GF-D8 (cell line): ENCODE results near the gene TTLL5.
"Not testable (repeated sequence)": the region's sequence is repeated elsewhere in the genome, so short reads cannot be mapped to it uniquely, and the experiment has no call there.

Experiments used
- DNase-seq: peaks from one replicate; lab custom pipeline; 2025; lab: John Stamatoyannopoulos, UW

The TTLL5 gene

DNA sequence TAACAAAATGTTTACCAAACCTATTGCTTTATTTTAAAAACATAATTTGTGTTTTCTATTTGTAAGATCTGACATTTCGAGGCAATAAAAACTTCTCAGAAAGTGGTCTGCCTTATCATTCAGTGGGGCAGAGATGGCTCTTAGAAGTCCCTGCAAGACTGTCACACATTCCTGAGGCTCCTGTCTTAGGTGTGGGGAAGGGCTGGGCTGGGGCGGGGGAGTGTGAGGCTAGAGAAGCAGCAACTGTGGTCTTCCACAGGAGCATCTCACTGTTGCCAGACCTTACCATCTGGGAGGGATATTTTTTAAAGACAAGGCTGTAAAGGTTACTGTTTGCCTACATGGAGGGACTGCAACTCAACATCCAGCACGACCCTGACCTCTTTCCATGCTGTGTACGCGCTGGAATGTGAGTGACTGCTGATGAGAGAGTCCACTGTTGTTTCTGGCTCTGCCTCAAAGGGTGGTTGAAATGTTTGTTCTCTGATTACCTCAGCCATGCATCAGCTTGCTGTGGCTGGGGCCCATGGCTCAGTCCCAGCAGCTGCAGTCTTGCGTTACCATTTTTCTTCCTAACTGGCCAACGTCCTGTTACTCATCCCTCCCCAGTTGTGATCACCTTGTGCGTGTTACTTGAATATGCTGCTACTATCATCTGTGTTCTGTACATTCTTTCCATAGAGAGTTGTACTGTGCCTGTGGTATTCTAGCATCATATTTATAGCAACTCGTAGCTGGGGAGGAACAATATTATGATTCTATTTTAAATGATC, 12.8 kb upstream of the TTLL5 start:
- DNase-seq = no peak

DNA sequence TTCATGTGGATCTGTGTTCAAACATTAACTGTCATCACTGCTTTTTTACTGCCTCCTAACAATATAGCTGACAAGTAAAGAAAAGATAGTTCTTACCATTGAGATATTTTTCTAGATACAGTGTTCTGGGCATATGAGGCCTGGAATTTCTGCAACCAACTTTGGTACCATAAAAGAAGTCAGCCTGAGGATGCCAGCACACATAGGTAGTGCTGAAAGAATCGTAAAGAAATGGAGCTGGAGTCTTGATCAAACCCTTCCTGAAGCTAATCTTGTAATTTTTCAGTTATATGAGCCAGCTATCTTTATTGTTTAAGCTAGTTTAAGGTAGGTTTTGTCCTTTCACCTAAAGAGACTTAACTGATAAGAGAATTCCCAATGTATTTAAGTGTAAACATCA, 11.7 kb upstream of the TTLL5 start:
- no peak for DNase-seq

GRCh38 chr14:75649773-75650172, 11.3 kb upstream of the TTLL5 start:
- no peak for DNase-seq

- no peak for DNase-seq
Observed at GRCh38 chr14:75650253-75651058, 10.6 kb upstream of the TTLL5 start.

DNA sequence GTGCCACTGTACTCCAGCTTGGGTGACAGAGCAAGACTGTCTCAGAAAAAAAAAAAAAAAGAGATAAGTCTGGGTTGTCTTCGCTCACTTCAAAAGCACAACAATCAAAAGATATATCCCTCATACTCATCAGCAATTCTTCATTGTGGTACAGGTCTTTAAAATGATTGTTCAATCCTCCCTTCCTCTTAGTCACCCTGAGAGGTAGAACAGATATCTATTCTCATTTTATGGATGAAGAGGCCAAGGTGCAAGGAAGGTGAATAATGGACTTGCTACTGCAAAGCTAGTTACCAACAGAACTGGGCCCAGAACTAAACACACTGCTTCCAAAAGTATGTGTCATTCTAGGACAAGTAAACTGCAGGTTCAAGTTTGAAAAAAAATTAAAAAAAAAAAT, 7.5 kb upstream of the TTLL5 start:
- DNase-seq = no peak

- DNase-seq = peak; percentile 0
Observed at GRCh38 chr14:75654127-75654732, 6.8 kb upstream of the TTLL5 start.

GRCh38 chr14:75655235-75655634, 5.8 kb upstream of the TTLL5 start:
- no peak for DNase-seq

DNA sequence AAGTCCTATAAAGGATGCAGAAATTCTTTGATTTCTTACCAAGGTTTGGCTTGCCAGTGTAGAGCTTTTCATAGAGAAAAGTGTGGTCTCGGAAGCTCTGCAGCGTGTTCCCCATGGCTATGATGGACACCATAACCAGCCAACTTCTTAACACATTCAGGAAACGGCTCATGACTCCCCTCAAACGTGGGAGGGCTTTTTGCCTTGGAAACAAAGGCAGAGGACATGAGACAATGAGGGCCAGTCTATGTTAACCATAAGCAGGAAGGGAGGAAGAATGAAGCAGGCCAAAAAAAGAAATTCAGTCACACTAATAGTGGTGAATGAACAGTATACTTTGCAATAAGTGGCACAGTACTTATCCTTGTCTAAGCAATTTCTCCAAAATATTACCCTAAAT, 3.7 kb upstream of the TTLL5 start:
- DNase-seq = no peak

DNA sequence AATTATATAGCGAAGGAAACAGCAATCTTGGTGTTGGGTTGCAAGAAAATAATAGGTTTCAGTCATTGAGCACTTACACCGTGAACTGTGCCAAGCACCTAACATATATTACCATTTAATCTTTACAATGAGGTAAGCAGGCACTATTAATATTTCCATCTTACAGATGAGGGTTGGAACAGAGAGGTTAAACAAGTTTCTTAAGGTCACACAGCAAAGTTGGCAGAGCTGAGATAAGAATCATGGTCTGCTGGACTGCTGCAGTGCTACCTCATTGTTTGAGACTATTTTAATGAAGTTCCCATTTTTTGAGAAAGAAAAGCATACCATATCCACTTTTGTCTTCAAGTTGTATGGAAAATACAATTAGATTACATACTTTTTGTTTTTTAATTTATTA, 2.1 kb upstream of the TTLL5 start:
- no peak for DNase-seq

DNA sequence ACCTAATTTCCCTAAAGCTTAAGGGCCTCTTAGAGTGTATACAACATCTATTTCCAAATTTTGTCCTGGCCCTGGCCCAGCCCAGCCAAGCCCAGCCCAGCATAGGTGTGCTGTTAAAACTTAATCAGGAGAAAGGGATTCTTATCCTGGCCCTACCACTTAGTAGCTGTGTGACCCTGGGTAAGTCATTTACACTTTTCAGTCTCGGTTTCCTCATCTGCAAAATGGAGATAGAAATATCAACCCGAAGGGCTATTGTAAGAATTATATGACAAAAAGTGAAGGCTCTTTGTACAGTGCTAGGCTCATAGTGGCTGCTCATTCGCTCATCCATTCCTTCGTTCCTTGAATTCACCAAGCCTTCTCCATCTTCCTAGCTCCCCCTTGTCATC, 812 bp upstream of the TTLL5 start:
- no peak for DNase-seq

- no peak for DNase-seq
Observed at GRCh38 chr14:75661499-75661814, 411 bp downstream of the TTLL5 start.

- no peak for DNase-seq
Observed at GRCh38 chr14:75662966-75663365, 1.9 kb downstream of the TTLL5 start.

DNA sequence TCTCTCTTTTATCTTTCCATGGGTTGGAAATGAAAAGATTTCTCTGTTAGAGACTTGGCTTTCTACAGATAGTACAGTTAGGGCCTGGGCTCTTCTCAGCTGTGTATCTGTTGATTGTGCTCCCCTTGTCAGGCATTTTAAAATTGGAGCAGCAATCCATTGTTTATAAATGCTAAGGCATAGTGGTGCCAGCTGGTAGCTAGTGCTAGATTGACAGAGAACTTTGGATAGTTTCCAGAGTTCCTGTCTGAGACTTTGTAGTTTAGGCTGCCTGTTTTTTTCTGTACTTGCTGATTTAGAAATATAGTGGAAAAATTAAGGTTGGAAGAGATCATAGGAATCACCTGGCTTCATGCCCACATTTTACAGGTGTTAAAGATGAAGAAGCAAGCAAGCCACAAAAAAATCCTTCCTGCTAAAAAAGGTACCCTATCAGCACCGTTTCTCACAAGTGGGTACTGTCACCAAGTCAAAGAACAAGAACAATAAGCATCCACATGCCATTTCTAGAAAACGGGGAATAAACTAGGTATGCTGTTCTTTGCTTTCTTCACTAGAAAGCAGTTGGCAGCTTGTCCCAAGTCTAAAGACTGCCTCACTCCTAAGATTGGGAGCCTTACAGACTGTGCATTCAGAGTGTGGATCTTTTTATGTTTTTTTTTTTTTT, 6.2 kb downstream of the TTLL5 start:
- no peak for DNase-seq

- DNase-seq = no peak
Observed at GRCh38 chr14:75672605-75673192, 11.7 kb downstream of the TTLL5 start.

GRCh38 chr14:75673345-75674035, 12.4 kb downstream of the TTLL5 start:
- DNase-seq = no peak

DNA sequence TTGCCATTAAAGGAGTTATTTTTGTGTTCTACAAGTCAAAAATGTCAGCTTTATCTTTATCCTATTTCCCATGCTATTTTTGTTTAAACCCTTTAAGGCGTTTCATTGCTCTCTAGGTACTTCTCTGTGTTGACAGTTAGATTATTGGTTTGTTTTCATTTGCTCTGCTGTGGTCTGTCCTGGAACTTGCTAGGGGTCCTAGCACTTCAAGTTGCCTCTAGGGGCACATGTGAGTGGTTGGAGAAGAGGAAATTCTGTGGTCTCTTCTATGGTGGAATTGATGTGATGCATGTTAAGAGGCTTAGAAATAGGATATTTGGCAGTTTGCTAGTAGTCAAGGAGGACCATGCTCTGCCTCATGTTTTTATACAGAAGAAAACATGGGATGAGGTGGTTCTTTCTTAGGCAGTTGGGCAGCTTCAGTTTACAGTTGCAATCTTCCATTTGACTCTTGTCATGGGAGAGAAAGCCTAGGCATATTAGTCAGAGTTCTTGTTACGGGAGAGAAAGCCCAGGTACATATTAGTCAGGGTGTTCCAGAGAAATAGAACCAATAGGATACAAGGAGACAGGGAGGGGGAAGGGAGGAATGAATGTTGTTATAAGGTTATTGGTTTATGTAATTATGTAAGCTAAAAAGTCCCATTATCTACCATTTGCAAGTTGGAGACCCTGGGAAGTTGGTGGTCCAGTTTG, 14.4 kb downstream of the TTLL5 start:
- DNase-seq = no peak

GRCh38 chr14:75685910-75686309, 24.9 kb downstream of the TTLL5 start:
- DNase-seq = no peak

DNA sequence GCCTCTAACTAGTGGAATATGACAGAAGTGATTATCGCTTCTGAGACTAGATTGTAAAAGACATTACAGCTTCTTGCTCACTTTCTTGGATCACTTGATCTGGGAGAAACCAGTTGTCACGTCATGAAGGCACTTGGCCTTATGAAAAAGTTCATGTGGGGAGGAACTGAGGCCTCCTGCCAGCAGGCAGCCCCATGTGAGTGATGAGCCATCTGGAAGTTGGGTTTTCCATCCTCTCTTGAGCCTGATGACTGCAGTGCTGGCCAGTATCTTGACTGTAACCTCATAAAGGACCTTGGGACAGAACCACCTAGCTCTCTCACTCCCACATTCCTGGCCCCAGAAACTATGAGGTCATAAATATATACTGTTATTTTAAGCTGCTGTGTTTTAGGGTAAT, 28.0 kb downstream of the TTLL5 start:
- no peak for DNase-seq

- no peak for DNase-seq
Observed at GRCh38 chr14:75690010-75690409, 29.0 kb downstream of the TTLL5 start.

GRCh38 chr14:75695025-75695424, 34.0 kb downstream of the TTLL5 start:
- DNase-seq = not testable (repeated sequence)

- DNase-seq = no peak
Observed at GRCh38 chr14:75697386-75697785, 36.3 kb downstream of the TTLL5 start.
